GM21723 (cell line): ENCODE measurements around the gene KLHDC8B.

ENCODE experiments used
- ATAC-seq: cut with Tn5 transposase; IDR thresholded peaks from one replicate; pipeline ENCODE4 v1.9.1; 2021; ENCODE audit warnings: mild to moderate bottlenecking, moderate library complexity; ENCODE audit not compliant: unreplicated experiment

The KLHDC8B gene

DNA sequence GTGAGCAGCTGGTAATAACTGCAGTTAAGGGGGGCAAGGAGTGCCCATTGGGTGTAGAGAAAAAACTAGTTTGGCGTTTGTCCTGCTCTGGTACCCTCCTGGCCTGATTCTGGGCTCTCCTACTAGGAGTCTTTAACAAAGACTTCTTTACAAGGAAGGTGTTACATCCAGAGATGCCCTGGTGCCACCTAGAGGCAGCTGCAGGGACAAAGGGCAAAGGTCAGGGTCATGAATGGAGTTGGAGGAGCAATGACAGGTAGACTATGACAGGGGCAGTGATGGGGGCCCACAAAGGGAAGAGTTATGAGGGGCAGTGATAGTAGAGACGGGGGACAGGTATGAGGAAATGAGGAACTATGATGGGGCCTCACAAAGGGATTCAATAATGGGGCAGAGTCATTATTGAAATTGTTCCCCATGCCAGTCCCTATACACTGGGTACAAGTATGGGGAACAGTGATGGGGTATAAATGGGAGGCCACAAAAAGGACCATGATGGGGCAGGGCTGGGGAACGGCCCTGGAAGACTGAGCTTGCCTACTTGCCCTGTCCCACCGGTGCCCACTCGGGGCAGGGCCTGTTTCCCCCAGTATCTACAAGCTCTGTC is 13.2 kb upstream of the KLHDC8B start:
- ATAC-seq = no peak

GRCh38 chr3:49158792-49159191 is 12.6 kb upstream of the KLHDC8B start:
- no peak for ATAC-seq

DNA sequence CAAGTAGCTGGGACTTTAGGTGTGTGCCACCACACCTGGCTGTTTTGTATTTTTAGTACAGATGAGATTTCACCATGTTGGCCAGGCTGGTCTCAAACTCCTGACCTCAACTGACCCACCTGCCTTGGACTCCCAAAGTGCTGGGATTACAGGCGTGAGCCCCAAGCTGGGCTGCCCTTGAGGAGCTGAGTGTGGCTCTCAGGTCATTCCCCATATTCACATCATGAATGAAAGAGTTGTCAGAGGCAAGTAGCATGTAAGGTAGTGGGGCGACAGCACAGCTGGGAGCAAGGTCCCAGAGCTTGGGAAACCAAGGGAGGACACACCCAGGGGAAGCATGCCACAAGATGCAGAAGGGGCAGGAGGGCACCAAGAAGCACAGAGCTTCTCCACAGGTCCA is 10.2 kb upstream of the KLHDC8B start:
- no peak for ATAC-seq

DNA sequence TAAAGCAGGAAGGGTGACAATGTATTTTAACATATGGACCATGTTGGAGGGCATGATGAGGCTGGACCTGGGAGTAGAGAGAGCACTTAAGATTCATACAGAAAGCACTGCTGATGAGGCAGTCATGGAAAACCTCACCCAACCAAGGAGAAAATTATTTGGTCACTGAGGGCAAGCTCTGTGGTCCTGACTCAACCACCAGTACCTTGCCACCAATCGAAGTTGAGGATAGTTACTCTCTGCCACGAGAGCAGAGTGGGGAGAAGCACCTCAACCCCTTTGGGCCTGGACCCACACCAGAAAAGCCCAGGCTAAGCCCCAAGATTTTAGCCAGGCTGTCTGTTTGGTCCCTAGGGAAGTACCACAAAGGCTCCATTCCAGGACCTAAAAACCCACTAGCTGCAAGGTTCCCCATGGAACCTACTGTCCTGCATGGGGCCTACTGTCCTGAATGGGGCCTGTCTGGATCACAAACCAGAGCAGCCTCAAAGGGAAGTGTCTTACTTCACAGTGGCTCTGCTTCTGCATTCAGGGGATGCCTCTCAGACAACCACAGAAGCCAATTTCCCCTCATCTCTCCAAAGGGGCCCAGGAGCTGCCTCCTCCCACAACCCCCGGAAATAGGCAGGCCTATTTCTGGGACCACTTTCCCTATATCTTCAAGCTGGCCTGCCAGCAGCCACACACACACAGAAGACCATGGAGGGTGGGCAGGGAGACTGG is 9.4 kb upstream of the KLHDC8B start:
- no peak for ATAC-seq

DNA sequence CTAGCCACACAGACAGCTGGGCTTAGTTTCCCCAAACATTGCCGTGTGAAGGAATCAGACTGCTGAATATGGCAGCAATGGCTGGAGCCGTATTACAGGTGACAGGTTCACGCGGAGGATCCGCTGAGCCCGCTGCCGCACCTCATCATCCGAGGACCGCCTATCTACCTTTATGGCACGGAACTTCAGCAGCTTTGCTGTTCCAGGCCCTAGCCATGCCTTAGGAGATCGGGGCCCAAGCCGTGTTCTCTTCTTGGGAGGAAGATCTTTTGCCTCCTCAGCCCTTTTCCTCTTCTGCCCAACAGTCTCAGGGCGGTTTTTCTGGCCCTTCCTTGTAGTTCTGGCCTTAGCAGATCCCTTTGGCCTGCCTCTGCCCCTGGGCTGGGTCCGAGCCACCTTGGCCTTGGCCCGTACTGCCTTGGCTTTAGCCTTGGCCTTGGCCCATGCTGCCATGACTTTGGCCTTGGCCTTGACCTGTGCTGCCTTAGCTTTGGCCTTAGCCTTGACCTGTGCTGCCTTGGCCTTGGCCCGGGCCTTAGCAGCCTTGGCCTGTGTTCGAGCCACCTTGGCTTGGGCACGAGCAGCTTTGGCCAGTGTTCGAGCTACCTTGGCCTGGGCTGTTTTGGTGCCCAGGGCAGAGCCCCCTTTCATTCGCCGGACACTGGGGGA is 8.5 kb upstream of the KLHDC8B start:
- no peak for ATAC-seq

DNA sequence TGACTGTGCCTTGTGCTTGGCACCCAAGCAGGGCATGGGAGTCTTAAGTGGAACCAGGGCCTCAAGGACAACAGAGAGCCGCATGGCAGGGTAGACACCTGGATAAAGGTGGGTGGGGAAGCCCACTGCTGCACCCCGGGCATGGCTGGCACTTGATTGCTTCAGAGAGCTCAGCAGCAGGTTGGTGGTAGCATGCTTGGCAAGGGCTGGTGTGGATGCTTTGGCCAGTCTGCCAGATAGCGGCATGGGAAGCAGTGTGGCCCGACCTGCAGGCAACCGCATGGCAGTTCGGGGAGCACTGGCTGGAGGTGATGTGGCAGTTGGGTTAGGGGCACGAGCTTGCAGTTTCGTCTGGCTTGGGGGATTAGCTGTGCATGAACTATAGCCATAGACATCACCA is 7.8 kb upstream of the KLHDC8B start:
- no peak for ATAC-seq

DNA sequence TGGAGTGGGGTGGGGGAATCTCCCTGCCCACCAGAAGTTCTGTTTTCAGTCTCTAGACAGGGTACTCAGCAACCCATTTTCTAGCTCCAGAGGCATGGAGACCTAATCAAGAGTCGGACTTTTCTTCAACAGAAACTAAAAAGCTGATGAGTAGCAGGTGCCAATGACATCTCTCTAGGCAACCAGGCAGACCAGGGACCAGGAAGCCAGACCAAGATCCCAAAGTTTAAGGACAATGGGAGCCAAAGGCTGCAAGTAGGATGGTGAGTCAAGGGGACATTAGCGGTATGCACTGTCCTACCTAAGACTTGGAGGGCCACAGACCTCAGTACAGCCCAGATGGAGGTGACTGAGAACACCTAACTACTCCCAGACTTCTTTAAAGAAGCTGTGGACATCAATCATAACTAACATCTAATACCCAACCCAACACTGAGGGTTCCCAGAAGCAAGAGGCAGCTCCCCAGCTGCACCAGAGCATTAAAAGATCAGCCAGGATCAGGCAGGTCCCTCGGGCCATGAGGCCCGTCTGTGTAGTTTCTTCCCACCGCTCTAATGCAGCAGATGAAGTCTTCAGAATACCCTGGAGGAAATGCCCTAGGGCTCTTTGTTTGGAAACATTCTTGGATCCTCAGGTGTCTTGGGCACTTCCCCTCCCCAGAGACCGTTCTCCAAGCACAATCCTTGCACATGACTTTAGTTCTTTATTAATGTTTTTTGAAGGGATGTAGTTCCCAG is 6.2 kb upstream of the KLHDC8B start:
- ATAC-seq = no peak

DNA sequence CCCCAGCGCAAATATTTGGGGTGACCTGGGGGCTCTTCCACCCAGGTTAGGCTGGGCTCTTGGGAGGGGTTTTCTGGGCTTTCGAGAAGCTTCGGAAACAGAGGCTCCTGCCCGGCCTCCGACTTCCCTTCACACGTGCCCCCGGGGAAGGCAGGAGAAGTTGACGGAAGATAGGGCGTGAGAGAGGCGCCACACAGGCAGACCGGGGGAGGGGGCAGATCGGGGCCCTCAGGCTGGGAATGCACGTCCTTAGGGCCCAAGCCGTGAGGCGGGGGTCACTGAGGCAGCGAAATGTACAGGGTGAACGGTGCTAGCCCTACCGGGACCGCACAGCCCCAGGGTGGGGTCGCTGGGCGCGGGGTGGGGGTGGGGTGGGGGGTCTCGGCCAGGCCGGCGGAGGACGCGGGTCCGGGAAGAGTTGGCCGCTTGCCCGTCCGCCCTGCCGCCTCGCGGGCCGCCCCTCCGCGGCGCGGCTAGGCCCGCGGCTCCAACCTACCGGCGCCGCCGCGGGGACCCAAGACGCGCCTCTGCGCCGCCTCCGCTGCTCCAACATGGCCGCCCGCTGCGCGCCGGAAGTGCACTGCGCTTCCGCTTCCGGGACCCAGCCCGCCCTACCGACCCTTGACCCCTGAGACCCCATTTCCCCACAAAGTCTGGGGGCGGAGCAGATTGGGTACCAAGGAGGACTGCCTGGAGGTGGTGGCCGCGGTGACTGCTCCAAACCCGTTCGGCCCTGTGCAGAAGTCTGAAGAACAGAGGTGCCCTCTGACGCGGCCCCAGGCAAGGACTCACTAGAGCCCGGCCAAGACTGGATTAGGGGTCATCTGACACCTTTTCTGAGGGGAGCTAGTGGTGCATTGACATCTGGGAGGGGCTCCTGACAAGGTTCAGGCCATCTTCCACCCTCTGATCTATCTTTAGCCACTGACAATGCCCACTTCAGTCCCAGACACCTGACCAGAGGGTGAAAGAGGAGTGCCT is 5.3 kb upstream of the KLHDC8B start, which contains the start of gene CCDC71:
TSS of gene CCDC71 (minus strand) at position 561 of the 981 bp plus-strand sequence. CDS start 2,123 bp downstream, outside the sequence.
- ATAC-seq = peak; percentile 61

- ATAC-seq = no peak
These were observed 4.4 kb upstream of the KLHDC8B start for GRCh38 chr3:49166752-49167556.

GRCh38 chr3:49170744-49171118 is 667 bp upstream of the KLHDC8B start:
- ATAC-seq = peak; percentile 6

DNA sequence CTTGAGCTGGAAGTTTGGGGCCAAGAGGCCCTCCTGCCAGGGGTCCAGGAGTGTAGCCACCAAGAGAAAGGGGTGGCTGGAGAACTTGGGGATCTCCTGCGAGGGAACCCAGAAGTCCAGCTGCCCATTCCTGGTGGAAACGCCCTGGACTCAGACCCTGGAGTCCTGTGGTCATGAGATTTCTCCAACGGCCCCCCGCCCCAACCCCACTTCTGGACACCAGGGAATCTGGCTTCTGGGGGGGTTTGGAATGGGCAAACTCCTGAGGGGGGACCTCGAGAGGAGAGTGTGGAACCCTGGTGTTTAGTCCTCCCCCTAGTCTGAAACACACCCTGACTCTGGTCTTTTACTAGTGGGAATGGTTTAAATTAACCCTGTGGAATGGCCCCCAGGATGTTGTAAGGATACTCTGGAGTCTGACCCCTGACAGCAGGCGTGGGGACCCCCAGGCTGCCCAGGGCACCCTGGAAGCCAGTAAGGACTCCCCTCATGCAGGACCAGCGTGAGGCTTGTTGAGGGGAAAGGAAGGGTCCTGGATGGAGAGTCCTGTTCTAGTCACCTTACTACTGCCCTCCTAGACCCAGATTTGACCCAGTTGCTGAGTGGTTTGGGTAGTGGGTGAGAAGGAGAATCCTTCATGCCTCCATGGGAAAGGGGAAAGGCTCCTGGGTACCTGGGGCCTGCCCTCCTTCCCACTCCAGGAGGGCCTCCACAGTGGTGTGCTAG is 540 bp downstream of the KLHDC8B start:
- ATAC-seq = no peak

GRCh38 chr3:49172551-49173041 is 1.2 kb downstream of the KLHDC8B start:
- ATAC-seq = no peak

- no peak for ATAC-seq
These were observed 1.9 kb downstream of the KLHDC8B start for GRCh38 chr3:49173116-49173791.

DNA sequence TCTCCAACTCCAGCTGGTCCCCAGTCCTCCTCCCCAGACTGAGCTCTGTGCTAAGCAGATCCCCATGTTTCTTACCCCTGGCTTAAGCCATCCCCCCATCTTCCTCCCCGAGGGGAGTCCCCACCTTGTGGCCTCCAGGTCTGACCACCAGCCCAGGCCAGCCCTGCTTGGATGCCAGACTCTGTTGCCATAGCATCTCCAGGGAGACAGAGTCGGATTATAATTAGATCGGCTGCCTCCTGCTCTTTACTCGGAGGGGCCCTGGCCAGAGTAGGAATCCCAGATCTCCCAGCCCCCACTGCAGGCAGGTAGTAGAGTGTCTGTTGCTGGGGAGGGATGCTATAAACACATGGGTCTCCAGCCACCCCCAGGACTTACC is 2.4 kb downstream of the KLHDC8B start:
- no peak for ATAC-seq

GRCh38 chr3:49174397-49174985 is 3.1 kb downstream of the KLHDC8B start:
- ATAC-seq = no peak

DNA sequence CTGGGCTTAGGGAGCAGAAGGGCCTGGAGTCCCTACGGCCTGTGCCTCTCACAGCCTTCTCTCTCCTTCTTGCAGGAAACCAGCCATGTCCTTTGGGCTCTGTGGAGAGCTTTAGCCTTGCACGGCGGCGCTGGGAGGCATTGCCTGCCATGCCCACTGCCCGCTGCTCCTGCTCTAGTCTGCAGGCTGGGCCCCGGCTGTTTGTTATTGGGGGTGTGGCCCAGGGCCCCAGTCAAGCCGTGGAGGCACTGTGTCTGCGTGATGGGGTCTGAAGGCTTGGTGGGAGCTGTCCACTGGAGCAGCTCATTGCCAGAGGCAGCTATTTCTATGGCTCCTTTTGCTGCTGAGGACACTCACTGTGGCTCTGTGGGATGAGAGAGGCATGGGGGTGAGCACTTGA is 4.1 kb downstream of the KLHDC8B start:
- no peak for ATAC-seq

DNA sequence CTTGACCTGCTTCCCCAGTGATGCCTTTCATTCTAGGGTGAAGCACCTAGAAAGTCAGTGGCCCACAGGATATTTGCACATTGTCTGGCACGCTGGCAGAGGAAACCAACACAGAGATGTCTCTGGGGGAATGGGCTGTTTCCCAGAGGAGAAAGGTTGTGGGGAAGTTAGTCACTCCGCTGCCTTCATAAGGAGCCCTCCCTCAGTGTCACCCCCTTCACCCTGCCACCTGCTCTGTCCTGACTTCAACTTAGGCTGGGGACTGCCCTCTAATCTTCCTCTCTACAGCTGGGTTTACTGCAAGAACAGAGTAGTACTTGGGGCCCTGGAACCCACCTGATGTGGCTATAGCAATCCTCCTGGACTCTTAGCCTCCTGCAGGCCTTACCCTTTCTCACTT is 5.7 kb downstream of the KLHDC8B start:
- no peak for ATAC-seq

- no peak for ATAC-seq
These were observed 8.7 kb downstream of the KLHDC8B start for GRCh38 chr3:49180116-49180515.
